Measurements from ENCODE around the gene LRRC30. TPM values are rescaled to one million over a fixed set of nuclear protein-coding genes. Genes with fewer than 3 reads are reported as not detected.

The LRRC30 gene
- total RNA-seq, 1 experiment from 2014 or later = not detected

DNA sequence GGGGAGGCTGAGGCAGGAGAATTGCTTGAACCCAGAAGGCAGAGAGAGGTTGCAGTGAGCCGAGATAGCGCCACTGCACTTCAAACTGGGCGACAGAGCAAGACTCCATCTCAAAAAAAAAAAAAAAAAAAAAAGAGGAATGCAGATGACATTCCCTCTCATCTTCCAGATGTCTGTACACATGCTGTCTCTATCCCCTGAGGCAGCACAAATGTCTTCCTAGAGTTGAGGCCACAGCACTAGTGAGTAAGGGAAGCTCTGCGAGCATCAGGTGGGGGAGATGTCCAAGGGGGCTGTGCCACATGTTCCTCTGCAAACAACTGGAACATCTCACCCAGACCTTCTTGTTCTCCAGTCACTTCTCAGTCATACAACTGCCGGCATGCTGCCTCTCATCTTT lies 35.6 kb upstream of the LRRC30 start:
- Histone ChIP-seq H3K27me3 (ENCODE audit: insufficient read depth, low read length) (no peaks in the 10 kb centered on the region), H3K4me2 (ENCODE audit: low read length) (no peak overlapping the region), H3K9me2 (ENCODE audit: insufficient read depth) (no peaks in the 10 kb centered on the region), H3K9ac (ENCODE audit: low read length) (no peak overlapping the region), H3K9me3 (ENCODE audit: control insufficient read depth in 1 of 2, insufficient read depth in 1 of 2, low read depth in 1 of 2, low read length in 2 of 2) (peaks cover 0 to 14% of the 10 kb centered on the region in 2 experiments; a peak in 1 of 4 replicates), H3K4me1 (ENCODE audit: control insufficient read depth in 1 of 2, insufficient read depth in 2 of 2, low read length in 2 of 2) (no peaks in the 10 kb centered on the region), H3K36me3 (ENCODE audit: control insufficient read depth in 1 of 2, insufficient read depth in 2 of 2, low read length in 2 of 2) (no peaks in the 10 kb centered on the region), H3K4me3 (replicated peaks in 1 of 2; ENCODE audit: low read depth in 1 of 2, low read length in 2 of 2) (no peak overlapping the region), H2AFZ (ENCODE audit: low read depth, low read length, poor library complexity, severe bottlenecking) (no peak overlapping the region), H4K20me1 (ENCODE audit: insufficient read depth) (no peaks in the 10 kb centered on the region), H3K27ac (ENCODE audit: low read depth, low read length) (no peak overlapping the region), H3K79me2 (ENCODE audit: insufficient read depth, low read length) (no peaks in the 10 kb centered on the region)
- ChIA-PET RAD21 (ENCODE audit: low non-redundant PET in 1 of 2, low total read pairs in 2 of 2, uncharacterized antibody in 2 of 2, unreplicated experiment in 2 of 2) (no interaction called here), POLR2A (no interaction called here), CTCF (no interaction called here)
- intact Hi-C loops (cut with micrococcal nuclease) = no loop called here
- BruUV-seq (replicated peaks) = no TSS peak
- DNase-seq (ENCODE audit: low read depth, low spot score) (no peak), ATAC-seq (no peak)
- TF ChIP-seq YY1 (IDR thresholded peaks at IDR 0.05; ENCODE audit: extremely low read depth, insufficient replicate concordance, low read depth, low read length) (no peak), SP1 (IDR thresholded peaks at IDR 0.05; ENCODE audit: low read depth) (no peak), CEBPB (IDR thresholded peaks at IDR 0.05; ENCODE audit: low read depth) (no peak), TCF7L2 (IDR thresholded peaks at IDR 0.05; ENCODE audit: borderline replicate concordance, extremely low read depth, insufficient read depth, insufficient read length) (no peak), RAD21 (IDR thresholded peaks at IDR 0.05; ENCODE audit: low read depth) (no peak), POLR2A (IDR thresholded peaks at IDR 0.05; ENCODE audit: borderline replicate concordance, extremely low read depth, insufficient read depth, insufficient read length) (no peak), FOSL1 (IDR thresholded peaks at IDR 0.05; ENCODE audit: low read depth) (no peak), EZH2phosphoT487 (IDR thresholded peaks at IDR 0.05; ENCODE audit: borderline replicate concordance) (no peak), ZBTB33 (IDR thresholded peaks at IDR 0.05; ENCODE audit: extremely low read depth, insufficient replicate concordance, low read length) (no peak), CBX3 (IDR thresholded peaks at IDR 0.05; ENCODE audit: low read depth) (no peak), ZNF274 (IDR thresholded peaks at IDR 0.05; ENCODE audit: low read depth, low read length) (no peak), JUND (IDR thresholded peaks at IDR 0.05) (no peak), CTCF (IDR thresholded peaks at IDR 0.05 in 2 of 3, conservative IDR thresholded peaks at IDR 0.05 in 1 of 3; ENCODE audit: borderline replicate concordance in 1 of 3, insufficient read depth in 1 of 3, low read depth in 2 of 3, low read length in 2 of 3) (no peak), SIN3A (IDR thresholded peaks at IDR 0.05; ENCODE audit: low read depth) (no peak), ELF1 (IDR thresholded peaks at IDR 0.05; ENCODE audit: borderline replicate concordance, low read depth) (no peak), EZH2 (IDR thresholded peaks at IDR 0.05) (no peak), POLR2AphosphoS5 (IDR thresholded peaks at IDR 0.05; ENCODE audit: low read depth, low read length) (no peak), SRF (IDR thresholded peaks at IDR 0.05; ENCODE audit: low read depth) (no peak)
- TF ChIP-seq, protein P1, sequence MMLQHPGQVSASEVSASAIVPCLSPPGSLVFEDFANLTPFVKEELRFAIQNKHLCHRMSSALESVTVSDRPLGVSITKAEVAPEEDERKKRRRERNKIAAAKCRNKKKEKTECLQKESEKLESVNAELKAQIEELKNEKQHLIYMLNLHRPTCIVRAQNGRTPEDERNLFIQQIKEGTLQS (IDR thresholded peaks at IDR 0.05) = no peak

Measured in HCT116 (cell line).